Measurements from ENCODE around the gene ZNF783.

The ZNF783 gene

DNA sequence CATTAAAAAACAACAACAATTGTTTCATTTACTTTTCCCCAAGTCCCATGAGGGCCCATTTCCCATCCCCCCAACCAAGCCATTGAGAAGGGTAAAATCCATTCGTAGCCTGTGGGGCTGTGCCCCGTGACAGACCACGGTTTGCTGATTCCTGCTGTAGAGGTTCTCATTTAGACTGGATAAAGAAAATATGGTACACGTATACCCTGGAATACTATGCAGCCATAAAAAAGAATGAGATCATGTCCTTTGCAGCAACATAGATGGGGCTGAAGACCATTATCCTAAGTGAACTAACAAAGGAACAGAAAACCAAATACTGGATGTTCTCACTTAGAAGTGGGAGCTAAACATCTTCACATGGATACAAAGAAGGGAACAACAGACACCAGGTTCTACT, 44.9 kb downstream of the ZNF783 start:
- in situ Hi-C loops (cut with HindIII; ENCODE audit: low sequenced_read_pairs): no loop called here

DNA sequence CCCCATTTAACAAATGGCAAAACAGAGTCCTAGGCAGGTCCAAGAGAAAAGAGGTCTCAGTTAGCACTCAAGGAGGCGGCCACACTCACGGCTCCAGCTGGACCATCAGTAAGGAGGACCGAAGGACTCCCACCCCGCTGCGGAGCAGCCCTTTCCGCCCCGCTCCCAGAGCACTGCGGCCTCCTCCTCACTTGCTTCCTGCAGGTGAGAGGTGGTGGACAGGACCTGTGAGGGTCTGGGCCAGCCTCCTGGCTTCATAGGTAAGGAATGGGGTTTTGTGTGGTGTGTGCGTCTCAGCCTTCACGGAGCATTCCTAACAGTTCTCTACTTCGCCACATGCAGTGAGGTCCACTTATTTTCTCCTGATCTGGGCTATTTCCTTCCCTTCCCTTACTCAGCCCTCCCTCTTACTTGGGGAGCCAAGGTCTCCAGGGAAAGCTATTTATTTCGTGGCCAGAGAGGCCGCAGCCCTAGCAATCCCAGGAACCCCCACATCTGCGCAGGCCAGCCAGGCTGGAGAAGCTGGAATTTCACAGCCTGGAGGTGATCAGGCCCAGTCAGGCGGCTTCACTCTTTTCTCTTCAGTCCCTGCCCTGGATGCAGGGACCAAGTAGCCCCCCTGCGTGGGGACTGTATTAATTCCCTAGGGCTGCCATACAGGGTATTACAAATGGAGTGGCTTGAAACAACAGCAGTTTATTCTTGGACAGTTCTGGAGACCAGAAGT, 45.9 kb downstream of the ZNF783 start:
- no peak for DNase-seq (ENCODE audit: low read depth)
- no peak overlapping the region for H3K4me3 ChIP-seq (ENCODE audit: low read depth, low read length)
- TF ChIP-seq, protein P1, sequence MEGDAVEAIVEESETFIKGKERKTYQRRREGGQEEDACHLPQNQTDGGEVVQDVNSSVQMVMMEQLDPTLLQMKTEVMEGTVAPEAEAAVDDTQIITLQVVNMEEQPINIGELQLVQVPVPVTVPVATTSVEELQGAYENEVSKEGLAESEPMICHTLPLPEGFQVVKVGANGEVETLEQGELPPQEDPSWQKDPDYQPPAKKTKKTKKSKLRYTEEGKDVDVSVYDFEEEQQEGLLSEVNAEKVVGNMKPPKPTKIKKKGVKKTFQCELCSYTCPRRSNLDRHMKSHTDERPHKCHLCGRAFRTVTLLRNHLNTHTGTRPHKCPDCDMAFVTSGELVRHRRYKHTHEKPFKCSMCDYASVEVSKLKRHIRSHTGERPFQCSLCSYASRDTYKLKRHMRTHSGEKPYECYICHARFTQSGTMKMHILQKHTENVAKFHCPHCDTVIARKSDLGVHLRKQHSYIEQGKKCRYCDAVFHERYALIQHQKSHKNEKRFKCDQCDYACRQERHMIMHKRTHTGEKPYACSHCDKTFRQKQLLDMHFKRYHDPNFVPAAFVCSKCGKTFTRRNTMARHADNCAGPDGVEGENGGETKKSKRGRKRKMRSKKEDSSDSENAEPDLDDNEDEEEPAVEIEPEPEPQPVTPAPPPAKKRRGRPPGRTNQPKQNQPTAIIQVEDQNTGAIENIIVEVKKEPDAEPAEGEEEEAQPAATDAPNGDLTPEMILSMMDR (IDR thresholded peaks at IDR 0.05; ENCODE audit: low read depth, low read length, missing control alignments): no peak
- in situ Hi-C loops (cut with HindIII; ENCODE audit: low sequenced_read_pairs): no loop called here

More for the DNA sequence above, 44.9 kb downstream of the ZNF783 start:
- DNase-seq (ENCODE audit: low read depth): no peak
- H3K4me3 ChIP-seq (ENCODE audit: low read depth, low read length): no peak overlapping the region
- TF ChIP-seq, protein P1 (IDR thresholded peaks at IDR 0.05; ENCODE audit: low read depth, low read length, missing control alignments): no peak

DNA sequence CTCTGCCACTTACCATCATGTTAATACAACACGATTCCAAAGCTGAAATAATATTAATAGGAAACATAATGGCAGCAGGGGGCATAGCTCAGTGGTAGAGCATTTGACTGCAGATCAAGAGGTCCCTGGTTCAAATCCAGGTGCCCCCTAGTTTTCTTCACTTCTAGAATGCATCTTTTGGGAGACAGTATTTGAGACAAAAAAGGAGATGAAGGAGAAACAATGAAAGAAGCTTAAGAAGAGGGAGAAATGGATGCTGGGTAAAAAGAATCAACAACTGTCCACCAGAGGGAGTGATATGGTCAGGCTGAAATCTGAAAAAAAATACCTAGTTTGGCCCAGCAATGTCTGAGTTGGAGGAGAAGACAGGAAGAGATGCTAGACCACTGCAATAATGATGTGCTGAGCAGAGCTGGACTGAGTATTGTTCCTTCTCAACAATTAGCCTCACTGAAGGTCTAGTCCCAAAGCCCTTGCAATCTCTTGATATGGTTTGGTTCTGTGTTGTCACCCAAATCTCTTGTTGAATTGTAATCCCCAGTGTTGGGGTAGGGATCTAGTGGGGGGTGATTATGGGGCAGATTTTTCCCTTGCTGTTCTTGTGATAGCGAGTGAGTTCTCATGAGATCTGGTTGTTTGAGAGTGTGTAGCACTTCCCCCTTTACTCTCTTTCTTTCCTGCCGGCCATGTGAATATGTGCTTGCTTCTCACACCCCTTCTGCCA, 48.3 kb downstream of the ZNF783 start:
- DNase-seq (ENCODE audit: low read depth): peak; percentile 27
- TF ChIP-seq, protein P1 (IDR thresholded peaks at IDR 0.05; ENCODE audit: low read depth, low read length, missing control alignments): peak; percentile 53
- in situ Hi-C loops (cut with HindIII; ENCODE audit: low sequenced_read_pairs): no loop called here
- no peak overlapping the region for H3K4me3 ChIP-seq (ENCODE audit: low read depth, low read length)

DNA sequence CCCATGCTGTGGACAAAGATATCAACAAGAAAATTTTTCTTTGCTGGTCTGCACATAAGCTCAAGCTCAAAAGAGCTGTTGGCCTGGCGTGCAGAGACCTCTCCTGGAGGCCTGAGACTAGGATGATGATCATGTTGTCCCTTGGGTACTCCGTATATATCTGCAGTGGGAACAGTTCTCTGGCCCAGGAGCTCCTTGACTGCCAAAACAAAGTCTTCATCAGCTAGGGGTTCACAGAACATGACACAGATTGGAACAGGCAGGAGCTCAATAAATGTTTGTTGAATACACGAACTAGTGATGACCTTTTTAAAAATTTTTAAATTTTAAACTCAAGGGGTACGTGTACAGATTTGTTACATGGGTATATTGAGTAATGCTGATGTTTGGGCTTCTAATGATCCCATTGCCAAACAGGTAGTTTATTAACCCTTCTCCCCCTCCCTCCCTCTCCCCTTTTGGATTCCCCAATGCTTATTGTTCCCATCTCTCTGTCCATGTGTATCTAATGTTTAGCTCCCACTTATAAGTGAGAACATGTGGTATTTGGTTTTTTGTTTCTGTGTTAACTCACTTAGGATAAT, 49.1 kb downstream of the ZNF783 start:
- in situ Hi-C loops (cut with HindIII; ENCODE audit: low sequenced_read_pairs): no loop called here
- TF ChIP-seq, protein P1 (IDR thresholded peaks at IDR 0.05; ENCODE audit: low read depth, low read length, missing control alignments): no peak
- H3K4me3 ChIP-seq (ENCODE audit: low read depth, low read length): no peak overlapping the region
- DNase-seq (ENCODE audit: low read depth): no peak

DNA sequence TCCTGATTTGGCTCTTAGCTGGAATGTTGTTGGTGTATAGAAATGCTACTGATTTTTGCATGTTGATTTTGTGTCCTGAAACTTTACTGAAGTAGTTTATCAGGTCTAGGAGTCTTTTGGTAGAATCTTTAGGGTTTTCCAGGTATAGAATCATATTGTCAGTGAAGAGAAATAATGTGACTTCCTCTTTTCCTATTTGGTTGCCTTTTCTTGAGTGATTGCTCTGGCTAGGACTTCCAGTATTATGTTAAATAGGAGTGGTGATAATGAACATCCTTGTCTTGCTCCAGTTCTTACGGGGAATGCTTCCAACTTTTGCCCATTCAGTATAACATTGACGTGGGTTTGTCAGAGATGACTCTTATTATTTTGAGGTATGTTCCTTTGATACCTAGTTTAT, 52.0 kb downstream of the ZNF783 start:
- TF ChIP-seq, protein P1 (IDR thresholded peaks at IDR 0.05; ENCODE audit: low read depth, low read length, missing control alignments): no peak
- no peak for DNase-seq (ENCODE audit: low read depth)
- in situ Hi-C loops (cut with HindIII; ENCODE audit: low sequenced_read_pairs): no loop called here
- H3K4me3 ChIP-seq (ENCODE audit: low read depth, low read length): no peak overlapping the region

DNA sequence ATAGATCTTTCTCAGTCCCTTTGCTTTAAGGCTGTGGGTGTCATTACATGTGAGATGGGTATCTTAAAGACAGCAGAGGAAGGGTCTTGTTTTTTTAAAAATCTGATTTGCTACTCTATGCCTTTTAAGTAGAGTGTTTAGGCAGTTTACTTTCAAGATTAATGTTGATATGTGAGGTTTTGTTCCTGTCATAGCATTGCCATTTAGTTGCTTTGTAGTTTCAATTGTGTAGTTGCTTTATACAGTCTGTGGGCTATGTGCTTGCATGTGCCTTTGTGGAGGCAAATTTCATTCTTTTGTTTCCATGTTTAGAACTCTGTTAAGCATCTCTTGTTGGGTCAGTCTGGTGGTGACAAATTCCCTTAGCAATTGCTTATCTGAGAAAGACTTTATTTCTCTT, 54.6 kb downstream of the ZNF783 start:
- DNase-seq (ENCODE audit: low read depth): no peak
- in situ Hi-C loops (cut with HindIII; ENCODE audit: low sequenced_read_pairs): no loop called here
- TF ChIP-seq, protein P1 (IDR thresholded peaks at IDR 0.05; ENCODE audit: low read depth, low read length, missing control alignments): no peak
- no peak overlapping the region for H3K4me3 ChIP-seq (ENCODE audit: low read depth, low read length)
